ENCODE results near the gene POLE. TPM values are rescaled to one million over a fixed set of nuclear protein-coding genes. Genes with fewer than 3 reads are reported as not detected.

The POLE gene
- total RNA-seq, 4 donors from 2014 or later, result 7.2 to 63.8 (median 23.3) TPM

DNA sequence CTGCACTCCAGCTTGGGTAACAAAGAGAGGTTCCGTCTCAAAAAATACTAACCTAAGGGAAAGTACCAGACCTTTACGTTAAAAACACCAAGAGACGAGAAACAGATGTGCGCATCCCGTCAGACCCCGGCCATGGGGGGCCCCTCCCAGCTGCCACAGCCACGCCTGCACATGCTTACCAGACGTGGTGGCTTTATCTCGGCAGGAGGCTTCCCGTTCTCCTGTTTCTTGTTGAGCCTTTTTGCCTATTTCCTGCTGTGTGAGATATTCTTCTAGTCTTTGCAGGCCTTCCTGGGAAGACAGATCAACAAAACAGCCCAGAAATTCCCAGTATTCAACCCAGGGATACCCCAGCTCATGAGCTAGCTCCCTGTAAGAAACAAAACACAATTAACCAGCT lies 47.1 kb upstream of the POLE start:
- Histone ChIP-seq H3K4me3 (no peak overlapping the region), H3K9me3 (no peaks in the 10 kb centered on the region), H3K36me3 (peaks cover 0 to 98% of the 10 kb centered on the region in 2 donors), H3K4me1 (no peaks in the 10 kb centered on the region), H3K27me3 (no peaks in the 10 kb centered on the region), H3K27ac (no peak overlapping the region)
- WGBS, 2 donors (ENCODE audit: low coverage in 1 of 2), result 70 to 78% methylated on average over 8 to 10 of the region's 10 CpGs
- ATAC-seq, result no peak
- no peak for TF ChIP-seq POLR2AphosphoS5 (IDR thresholded peaks at IDR 0.05)

- Histone ChIP-seq H3K9me3 (no peaks in the 10 kb centered on the region), H3K4me1 (no peaks in the 10 kb centered on the region), H3K36me3 (peaks cover 0 to 98% of the 10 kb centered on the region in 2 donors), H3K27ac (no peak overlapping the region), H3K27me3 (no peaks in the 10 kb centered on the region), H3K4me3 (no peak overlapping the region)
- 89 to 92% methylated on average over 11 to 17 of the region's 17 CpGs for WGBS, 2 donors (ENCODE audit: low coverage in 1 of 2)
- no peak for TF ChIP-seq POLR2AphosphoS5 (IDR thresholded peaks at IDR 0.05)
- no peak for TF ChIP-seq POLR2A (IDR thresholded peaks at IDR 0.05)
- TF ChIP-seq CTCF (IDR thresholded peaks at IDR 0.05), result no peak
- no peak for TF ChIP-seq EP300 (IDR thresholded peaks at IDR 0.05)
- ATAC-seq, result no peak
Observed at GRCh38 chr12:132731574-132731973, 44.4 kb upstream of the POLE start.

DNA sequence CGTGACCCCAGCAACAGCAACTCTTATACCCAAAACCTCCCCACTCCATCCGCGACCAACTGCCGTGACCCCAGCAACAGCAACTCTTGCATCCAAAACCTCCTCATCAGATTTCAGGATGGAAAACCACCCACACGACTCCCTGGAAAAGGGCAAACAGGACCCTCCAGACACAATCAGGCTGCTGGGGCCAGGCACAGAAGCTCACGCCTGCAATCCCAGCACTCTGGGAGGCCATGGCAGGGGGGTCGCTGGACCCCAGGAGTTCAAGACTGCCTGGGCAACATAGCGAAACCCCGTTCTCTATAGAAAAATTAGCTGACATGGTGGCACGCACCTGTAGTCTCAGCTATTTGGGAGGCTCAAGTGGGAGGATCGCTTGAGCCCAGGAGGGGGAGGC lies 43.2 kb upstream of the POLE start:
- Histone ChIP-seq H3K27me3 (no peaks in the 10 kb centered on the region), H3K27ac (no peak overlapping the region), H3K4me3 (no peak overlapping the region), H3K36me3 (peaks cover 0 to 98% of the 10 kb centered on the region in 2 donors), H3K4me1 (no peaks in the 10 kb centered on the region), H3K9me3 (no peaks in the 10 kb centered on the region)
- no peak for TF ChIP-seq CTCF (IDR thresholded peaks at IDR 0.05)
- no peak for TF ChIP-seq POLR2AphosphoS5 (IDR thresholded peaks at IDR 0.05)
- TF ChIP-seq EP300 (IDR thresholded peaks at IDR 0.05), result no peak
- no peak for ATAC-seq
- 91% methylated on average over 4 of the region's 11 CpGs; no CpG with 5 or more reads in 1 of the 2 donors for WGBS, 2 donors (ENCODE audit: low coverage in 1 of 2)

DNA sequence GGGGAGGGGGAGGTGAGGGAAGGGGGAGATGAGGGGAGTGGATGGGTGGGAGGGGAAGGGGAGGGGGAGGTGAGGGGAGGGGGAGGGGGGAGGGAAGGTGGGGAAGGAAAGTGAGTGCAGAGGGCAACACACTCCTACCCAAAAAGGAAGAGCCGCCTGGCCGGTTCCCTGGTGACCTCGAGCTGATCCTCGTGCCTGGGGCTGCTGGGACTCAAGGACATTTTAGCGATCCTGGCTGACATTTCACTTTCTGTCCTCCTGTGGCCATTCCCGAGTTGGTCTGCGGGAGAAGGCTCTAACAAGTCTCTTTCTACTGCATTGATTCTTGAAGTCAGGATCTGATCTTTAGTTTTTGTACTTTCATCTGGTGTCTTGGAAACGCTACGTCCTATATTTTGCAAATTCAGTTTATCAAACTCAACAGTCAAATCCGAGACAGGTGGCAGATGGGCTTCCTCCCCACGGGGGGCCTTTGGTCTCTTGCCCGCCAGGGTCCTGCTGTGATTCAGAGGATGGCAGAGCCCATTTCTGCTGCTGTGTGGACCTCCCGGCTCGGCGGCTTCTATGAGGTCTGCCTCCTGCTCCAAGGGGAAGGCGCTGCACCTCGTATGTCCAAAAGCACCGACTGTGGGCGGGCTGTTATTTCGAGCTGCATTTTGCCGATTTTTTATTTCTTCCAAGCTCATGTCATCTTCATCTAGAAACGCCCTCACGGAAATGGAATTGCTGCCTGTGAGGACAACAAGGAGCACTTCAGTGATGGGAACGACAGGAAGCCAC lies 42.6 kb upstream of the POLE start:
- WGBS, 2 donors (ENCODE audit: low coverage in 1 of 2), result 88 to 92% methylated on average over 11 to 23 of the region's 24 CpGs

GRCh38 chr12:132728502-132728901 lies 41.4 kb upstream of the POLE start:
- H3K27me3 ChIP-seq, result no peaks in the 10 kb centered on the region
- H3K27ac ChIP-seq, result no peak overlapping the region
- H3K36me3 ChIP-seq, result peaks cover 0 to 98% of the 10 kb centered on the region in 2 donors
- TF ChIP-seq CTCF (IDR thresholded peaks at IDR 0.05), result no peak
- TF ChIP-seq EP300 (IDR thresholded peaks at IDR 0.05), result no peak
- no peak for TF ChIP-seq POLR2AphosphoS5 (IDR thresholded peaks at IDR 0.05)
- TF ChIP-seq POLR2A (IDR thresholded peaks at IDR 0.05), result no peak
- 92% methylated on average over 5 of the region's 7 CpGs; no CpG with 5 or more reads in 1 of the 2 donors for WGBS, 2 donors (ENCODE audit: low coverage in 1 of 2)
- ATAC-seq, result no peak
- H3K9me3 ChIP-seq, result no peaks in the 10 kb centered on the region
- H3K4me1 ChIP-seq, result no peaks in the 10 kb centered on the region
- H3K4me3 ChIP-seq, result no peak overlapping the region

More for the DNA sequence above, 42.6 kb upstream of the POLE start:
- TF ChIP-seq POLR2AphosphoS5 (IDR thresholded peaks at IDR 0.05) (no peak), CTCF (IDR thresholded peaks at IDR 0.05) (no peak), POLR2A (IDR thresholded peaks at IDR 0.05) (no peak), EP300 (IDR thresholded peaks at IDR 0.05) (no peak)
- Histone ChIP-seq H3K4me1 (no peaks in the 10 kb centered on the region), H3K36me3 (peaks cover 0 to 98% of the 10 kb centered on the region in 2 donors), H3K27ac (no peak overlapping the region), H3K27me3 (no peaks in the 10 kb centered on the region), H3K9me3 (no peaks in the 10 kb centered on the region), H3K4me3 (no peak overlapping the region)
- no peak for ATAC-seq

All from gastroesophageal sphincter (tissue), 4 donors.